ENCODE measurements around the gene DNMT1. TPM values are rescaled to one million over a fixed set of nuclear protein-coding genes. Genes with fewer than 3 reads are reported as not detected.

DNMT1 gene
- total RNA-seq, 1 experiment from 2014 or later: 210 TPM

DNA sequence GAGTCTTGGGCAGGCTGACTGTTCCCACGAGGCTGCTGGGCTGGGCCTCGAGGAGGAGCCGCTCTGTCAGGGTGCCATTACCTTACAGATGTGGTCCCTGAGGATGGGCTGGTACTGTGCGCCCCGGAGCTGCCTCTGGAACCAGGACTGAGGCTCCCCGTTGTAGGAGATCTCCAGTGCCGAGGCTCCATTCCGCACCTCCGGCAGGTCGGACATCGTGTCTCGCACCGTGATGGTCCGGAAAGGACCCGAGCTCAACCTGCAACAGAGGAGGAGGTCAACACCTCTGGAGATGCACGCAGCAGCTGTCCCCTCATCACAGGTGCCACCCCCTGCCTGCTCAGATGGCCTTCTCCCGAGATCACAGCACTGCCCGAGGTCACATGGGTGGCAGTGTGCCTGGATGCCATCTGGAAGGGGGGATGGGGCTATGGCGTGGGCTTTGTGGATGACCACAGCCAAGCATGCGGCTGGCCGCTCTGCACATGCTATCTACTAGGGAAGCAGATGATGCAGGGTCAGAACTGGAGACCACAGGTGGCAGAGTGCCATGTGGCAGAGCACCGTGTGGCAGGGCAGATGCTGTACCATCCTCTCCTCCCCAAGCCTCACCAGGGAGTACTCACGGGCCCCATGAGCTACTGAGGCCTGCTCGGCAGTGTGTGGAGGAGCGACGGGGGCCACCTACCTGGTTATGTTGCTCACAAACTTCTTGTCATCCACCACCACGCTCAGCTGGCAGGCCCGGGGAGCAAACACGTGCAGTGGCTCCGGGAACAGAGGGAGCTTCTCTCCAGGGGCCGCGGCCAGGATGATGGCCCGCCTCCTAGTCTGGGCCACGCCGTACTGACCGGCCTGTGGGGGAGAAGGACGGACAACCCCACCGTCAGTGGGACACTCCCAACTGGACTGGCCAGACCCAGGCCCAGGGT lies 56.7 kb downstream of the DNMT1 start (continued):
- TF ChIP-seq, protein P1, sequence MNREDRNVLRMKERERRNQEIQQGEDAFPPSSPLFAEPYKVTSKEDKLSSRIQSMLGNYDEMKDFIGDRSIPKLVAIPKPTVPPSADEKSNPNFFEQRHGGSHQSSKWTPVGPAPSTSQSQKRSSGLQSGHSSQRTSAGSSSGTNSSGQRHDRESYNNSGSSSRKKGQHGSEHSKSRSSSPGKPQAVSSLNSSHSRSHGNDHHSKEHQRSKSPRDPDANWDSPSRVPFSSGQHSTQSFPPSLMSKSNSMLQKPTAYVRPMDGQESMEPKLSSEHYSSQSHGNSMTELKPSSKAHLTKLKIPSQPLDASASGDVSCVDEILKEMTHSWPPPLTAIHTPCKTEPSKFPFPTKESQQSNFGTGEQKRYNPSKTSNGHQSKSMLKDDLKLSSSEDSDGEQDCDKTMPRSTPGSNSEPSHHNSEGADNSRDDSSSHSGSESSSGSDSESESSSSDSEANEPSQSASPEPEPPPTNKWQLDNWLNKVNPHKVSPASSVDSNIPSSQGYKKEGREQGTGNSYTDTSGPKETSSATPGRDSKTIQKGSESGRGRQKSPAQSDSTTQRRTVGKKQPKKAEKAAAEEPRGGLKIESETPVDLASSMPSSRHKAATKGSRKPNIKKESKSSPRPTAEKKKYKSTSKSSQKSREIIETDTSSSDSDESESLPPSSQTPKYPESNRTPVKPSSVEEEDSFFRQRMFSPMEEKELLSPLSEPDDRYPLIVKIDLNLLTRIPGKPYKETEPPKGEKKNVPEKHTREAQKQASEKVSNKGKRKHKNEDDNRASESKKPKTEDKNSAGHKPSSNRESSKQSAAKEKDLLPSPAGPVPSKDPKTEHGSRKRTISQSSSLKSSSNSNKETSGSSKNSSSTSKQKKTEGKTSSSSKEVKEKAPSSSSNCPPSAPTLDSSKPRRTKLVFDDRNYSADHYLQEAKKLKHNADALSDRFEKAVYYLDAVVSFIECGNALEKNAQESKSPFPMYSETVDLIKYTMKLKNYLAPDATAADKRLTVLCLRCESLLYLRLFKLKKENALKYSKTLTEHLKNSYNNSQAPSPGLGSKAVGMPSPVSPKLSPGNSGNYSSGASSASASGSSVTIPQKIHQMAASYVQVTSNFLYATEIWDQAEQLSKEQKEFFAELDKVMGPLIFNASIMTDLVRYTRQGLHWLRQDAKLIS (CRISPR knock-in tag; IDR thresholded peaks at IDR 0.05; ENCODE audit: borderline replicate concordance): no peak

DNA sequence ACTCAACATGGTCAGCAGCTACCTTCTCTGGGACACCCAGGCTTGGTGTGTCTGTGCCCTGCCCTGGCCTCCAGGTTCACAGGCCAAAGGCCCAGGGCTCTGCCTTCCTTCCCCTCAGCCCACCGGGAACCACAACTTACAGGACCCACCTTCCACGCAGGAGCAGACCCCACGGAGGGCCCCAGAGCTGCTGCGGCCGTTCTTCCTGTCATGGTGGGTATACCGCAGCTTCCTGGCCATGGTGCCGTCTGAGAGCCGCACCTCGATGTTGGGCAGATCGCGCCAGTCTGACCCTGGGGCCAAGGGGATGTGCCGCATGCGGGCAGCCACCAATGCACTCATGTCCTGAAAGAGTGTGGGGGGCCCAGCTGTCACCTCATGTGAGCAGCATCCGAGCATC lies 57.8 kb downstream of the DNMT1 start:
- no peak overlapping the region for H3K4me3 Mint-ChIP-seq
- TF ChIP-seq MXD4 (CRISPR knock-in tag; IDR thresholded peaks at IDR 0.05; ENCODE audit: borderline replicate concordance) (no peak), ZNF232 (CRISPR knock-in tag; IDR thresholded peaks at IDR 0.05) (no peak), CTCF (IDR thresholded peaks at IDR 0.05) (no peak), FOXJ3 (CRISPR knock-in tag; IDR thresholded peaks at IDR 0.05; ENCODE audit: borderline replicate concordance) (no peak), JAZF1 (CRISPR knock-in tag; IDR thresholded peaks at IDR 0.05) (no peak), EMX1 (CRISPR knock-in tag; IDR thresholded peaks at IDR 0.05) (no peak), CREB1 (CRISPR knock-in tag; IDR thresholded peaks at IDR 0.05) (no peak)
- TF ChIP-seq, protein P2, sequence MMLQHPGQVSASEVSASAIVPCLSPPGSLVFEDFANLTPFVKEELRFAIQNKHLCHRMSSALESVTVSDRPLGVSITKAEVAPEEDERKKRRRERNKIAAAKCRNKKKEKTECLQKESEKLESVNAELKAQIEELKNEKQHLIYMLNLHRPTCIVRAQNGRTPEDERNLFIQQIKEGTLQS (CRISPR knock-in tag; conservative IDR thresholded peaks at IDR 0.05): no peak
- no peaks in the 10 kb centered on the region for H3K4me1 Mint-ChIP-seq
- H3K9me3 Mint-ChIP-seq: no peaks in the 10 kb centered on the region
- peaks cover 54% of the 10 kb centered on the region for H3K36me3 Mint-ChIP-seq
- H3K27ac Mint-ChIP-seq: no peak overlapping the region
- ChIA-PET POLR2A (no interaction called here), CTCF (interaction anchor here (0.7 kb wide), 1 partner anchor 300 kb away, joined by 4 read pairs; no protein-coding TSS in a partner anchor)
- no peaks in the 10 kb centered on the region for H3K27me3 Mint-ChIP-seq (ENCODE audit: low read depth)
- DNase-seq (ENCODE audit: low spot score) (no peak), ATAC-seq (no peak)

- DNase-seq (ENCODE audit: low spot score): no peak
- no peak overlapping the region for H3K4me3 Mint-ChIP-seq
- H3K36me3 Mint-ChIP-seq: peaks cover 46% of the 10 kb centered on the region
- no peak overlapping the region for H3K27ac Mint-ChIP-seq
- ATAC-seq: no peak
- ChIA-PET POLR2A (no interaction called here), CTCF (no interaction called here)
- no peaks in the 10 kb centered on the region for H3K27me3 Mint-ChIP-seq (ENCODE audit: low read depth)
- H3K9me3 Mint-ChIP-seq: no peaks in the 10 kb centered on the region
- H3K4me1 Mint-ChIP-seq: no peaks in the 10 kb centered on the region
- TF ChIP-seq IRF2 (CRISPR knock-in tag; IDR thresholded peaks at IDR 0.05; ENCODE audit: borderline replicate concordance, low read depth): no peak
- TF ChIP-seq ZNF263 (CRISPR knock-in tag; IDR thresholded peaks at IDR 0.05; ENCODE audit: low read depth): no peak
- no peak for TF ChIP-seq ATF6 (CRISPR knock-in tag; IDR thresholded peaks at IDR 0.05)
- TF ChIP-seq KAT7 (CRISPR knock-in tag; IDR thresholded peaks at IDR 0.05; ENCODE audit: borderline replicate concordance): no peak
- TF ChIP-seq, protein P3, sequence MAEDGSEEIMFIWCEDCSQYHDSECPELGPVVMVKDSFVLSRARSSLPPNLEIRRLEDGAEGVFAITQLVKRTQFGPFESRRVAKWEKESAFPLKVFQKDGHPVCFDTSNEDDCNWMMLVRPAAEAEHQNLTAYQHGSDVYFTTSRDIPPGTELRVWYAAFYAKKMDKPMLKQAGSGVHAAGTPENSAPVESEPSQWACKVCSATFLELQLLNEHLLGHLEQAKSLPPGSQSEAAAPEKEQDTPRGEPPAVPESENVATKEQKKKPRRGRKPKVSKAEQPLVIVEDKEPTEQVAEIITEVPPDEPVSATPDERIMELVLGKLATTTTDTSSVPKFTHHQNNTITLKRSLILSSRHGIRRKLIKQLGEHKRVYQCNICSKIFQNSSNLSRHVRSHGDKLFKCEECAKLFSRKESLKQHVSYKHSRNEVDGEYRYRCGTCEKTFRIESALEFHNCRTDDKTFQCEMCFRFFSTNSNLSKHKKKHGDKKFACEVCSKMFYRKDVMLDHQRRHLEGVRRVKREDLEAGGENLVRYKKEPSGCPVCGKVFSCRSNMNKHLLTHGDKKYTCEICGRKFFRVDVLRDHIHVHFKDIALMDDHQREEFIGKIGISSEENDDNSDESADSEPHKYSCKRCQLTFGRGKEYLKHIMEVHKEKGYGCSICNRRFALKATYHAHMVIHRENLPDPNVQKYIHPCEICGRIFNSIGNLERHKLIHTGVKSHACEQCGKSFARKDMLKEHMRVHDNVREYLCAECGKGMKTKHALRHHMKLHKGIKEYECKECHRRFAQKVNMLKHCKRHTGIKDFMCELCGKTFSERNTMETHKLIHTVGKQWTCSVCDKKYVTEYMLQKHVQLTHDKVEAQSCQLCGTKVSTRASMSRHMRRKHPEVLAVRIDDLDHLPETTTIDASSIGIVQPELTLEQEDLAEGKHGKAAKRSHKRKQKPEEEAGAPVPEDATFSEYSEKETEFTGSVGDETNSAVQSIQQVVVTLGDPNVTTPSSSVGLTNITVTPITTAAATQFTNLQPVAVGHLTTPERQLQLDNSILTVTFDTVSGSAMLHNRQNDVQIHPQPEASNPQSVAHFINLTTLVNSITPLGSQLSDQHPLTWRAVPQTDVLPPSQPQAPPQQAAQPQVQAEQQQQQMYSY (CRISPR knock-in tag; IDR thresholded peaks at IDR 0.05): no peak
- TF ChIP-seq, protein P4, sequence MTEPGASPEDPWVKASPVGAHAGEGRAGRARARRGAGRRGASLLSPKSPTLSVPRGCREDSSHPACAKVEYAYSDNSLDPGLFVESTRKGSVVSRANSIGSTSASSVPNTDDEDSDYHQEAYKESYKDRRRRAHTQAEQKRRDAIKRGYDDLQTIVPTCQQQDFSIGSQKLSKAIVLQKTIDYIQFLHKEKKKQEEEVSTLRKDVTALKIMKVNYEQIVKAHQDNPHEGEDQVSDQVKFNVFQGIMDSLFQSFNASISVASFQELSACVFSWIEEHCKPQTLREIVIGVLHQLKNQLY (CRISPR knock-in tag; IDR thresholded peaks at IDR 0.05): no peak
- no peak for TF ChIP-seq SOX15 (CRISPR knock-in tag; IDR thresholded peaks at IDR 0.05)
- no peak for TF ChIP-seq ESRRA (CRISPR knock-in tag; IDR thresholded peaks at IDR 0.05; ENCODE audit: borderline replicate concordance)
- TF ChIP-seq ZNF138 (CRISPR knock-in tag; conservative IDR thresholded peaks at IDR 0.05): no peak
- no peak for TF ChIP-seq NFATC4 (CRISPR knock-in tag; IDR thresholded peaks at IDR 0.05)
Measured at GRCh38 chr19:10135551-10136334, 59.0 kb downstream of the DNMT1 start.

Measured in WTC11 (cell line).